Hepatocyte (in vitro differentiated cells): ENCODE results near the gene GGA3.

Experiments
- CTCF ChIP-seq: fragments of 200-600 bp; sonication (generic); IDR thresholded peaks from 2 replicates; pipeline ENCODE4 v1.5.1; 2016; ENCODE audit warnings: antibody characterized with exemption, mild to moderate bottlenecking; ENCODE audit not compliant: poor library complexity
- EZH2 ChIP-seq: fragments of 200-600 bp; sonication (generic); IDR thresholded peaks from 2 replicates; pipeline ENCODE4 v1.6.1; 2016; ENCODE audit warnings: antibody characterized with exemption, mild to moderate bottlenecking, borderline replicate concordance
- EZH2phosphoT487 ChIP-seq: fragments of 200-600 bp; sonication (generic); IDR thresholded peaks from one replicate; pipeline ENCODE4 v1.6.1; 2018; ENCODE audit warnings: antibody characterized with exemption, mild to moderate bottlenecking, low read depth, moderate library complexity; ENCODE audit not compliant: unreplicated experiment, severe bottlenecking

GRCh38 chr17:75277664-75278071, 16.3 kb upstream of the GGA3 start:
- TF ChIP-seq CTCF (no peak), EZH2 (no peak), EZH2phosphoT487 (no peak)
